ENCODE data around the gene NOC4L.

The NOC4L gene

GRCh38 chr12:132170094-132170636, 25.9 kb downstream of the NOC4L start:
- DNase-seq (ENCODE audit: low read depth), result no peak

- no peak for DNase-seq (ENCODE audit: low read depth)
These were observed 26.5 kb downstream of the NOC4L start for GRCh38 chr12:132170637-132171292.

GRCh38 chr12:132171293-132171967, 27.2 kb downstream of the NOC4L start:
- no peak for DNase-seq (ENCODE audit: low read depth)

- no peak for DNase-seq (ENCODE audit: low read depth)
These were observed 27.8 kb downstream of the NOC4L start for GRCh38 chr12:132171968-132172521.

- no peak for DNase-seq (ENCODE audit: low read depth)
These were observed 28.4 kb downstream of the NOC4L start for GRCh38 chr12:132172619-132173018.

- DNase-seq (ENCODE audit: low read depth), result no peak
These were observed 29.1 kb downstream of the NOC4L start for GRCh38 chr12:132173135-132174014.

- no peak for DNase-seq (ENCODE audit: low read depth)
These were observed 30.0 kb downstream of the NOC4L start for GRCh38 chr12:132174015-132174838.

- DNase-seq (ENCODE audit: low read depth), result no peak
These were observed 30.7 kb downstream of the NOC4L start for GRCh38 chr12:132174839-132175490.

- no peak for DNase-seq (ENCODE audit: low read depth)
These were observed 31.5 kb downstream of the NOC4L start for GRCh38 chr12:132175496-132176384.

GRCh38 chr12:132176385-132176919, 32.2 kb downstream of the NOC4L start:
- no peak for DNase-seq (ENCODE audit: low read depth)

GRCh38 chr12:132176920-132177551, 32.8 kb downstream of the NOC4L start:
- no peak for DNase-seq (ENCODE audit: low read depth)

GRCh38 chr12:132178316-132178715, 34.1 kb downstream of the NOC4L start:
- DNase-seq (ENCODE audit: low read depth), result no peak

GRCh38 chr12:132178801-132179401, 34.6 kb downstream of the NOC4L start:
- DNase-seq (ENCODE audit: low read depth), result peak; percentile 27

- no peak for DNase-seq (ENCODE audit: low read depth)
These were observed 35.4 kb downstream of the NOC4L start for GRCh38 chr12:132179431-132180362.

GRCh38 chr12:132180648-132181546, 36.6 kb downstream of the NOC4L start:
- DNase-seq (ENCODE audit: low read depth), result no peak

- DNase-seq (ENCODE audit: low read depth), result no peak
These were observed 37.4 kb downstream of the NOC4L start for GRCh38 chr12:132181570-132182200.
